GM10266 (cell line): Measurements from ENCODE around the gene PXMP4.

Experiments
- DNase-seq: peaks from one replicate; pipeline ENCODE4 v3.0.0; 2012; ENCODE audit errors: extremely low spot score
- CTCF ChIP-seq: IDR thresholded peaks from 2 replicates; pipeline ENCODE4 v1.5.1; 2012; ENCODE audit warnings: mild to moderate bottlenecking, low read depth; ENCODE audit not compliant: control insufficient read depth, insufficient read depth; ENCODE audit errors: missing control alignments

Gene PXMP4

GRCh38 chr20:33659341-33660034 lies 60.6 kb downstream of the PXMP4 start:
- DNase-seq, result no peak
- TF ChIP-seq CTCF, result no peak

- TF ChIP-seq CTCF, result no peak
- DNase-seq, result no peak
These were observed 61.2 kb downstream of the PXMP4 start for GRCh38 chr20:33658929-33659328.

- DNase-seq, result no peak
These were observed 61.6 kb downstream of the PXMP4 start for GRCh38 chr20:33658510-33658909.

GRCh38 chr20:33657704-33658095 lies 62.4 kb downstream of the PXMP4 start:
- no peak for TF ChIP-seq CTCF
- no peak for DNase-seq

More at GRCh38 chr20:33658510-33658909, 61.6 kb downstream of the PXMP4 start:
- TF ChIP-seq CTCF, result no peak

- no peak for TF ChIP-seq CTCF
- no peak for DNase-seq
These were observed 63.1 kb downstream of the PXMP4 start for GRCh38 chr20:33656783-33657703.

- TF ChIP-seq CTCF, result no peak
- DNase-seq, result no peak
These were observed 63.9 kb downstream of the PXMP4 start for GRCh38 chr20:33656010-33656782.
